HEK293 (cell line): ENCODE results near the gene ROR2.
A peak's percentile ranks its signal among the peaks of the same experiment; 100 is the strongest.
"Not testable (repeated sequence)": the region's sequence is repeated elsewhere in the genome, so short reads cannot be mapped to it uniquely, and the experiment has no call there.

Experiments used
- CTCF ChIA-PET: fragments of 350-600 bp; formaldehyde crosslinking; extraction: SDS; loops from one replicate; lab custom pipeline; 2021; ENCODE audit warnings: antibody characterized with exemption; lab: Yijun Ruan, JAX
- POLR2A ChIA-PET: fragments of 300-600 bp; formaldehyde crosslinking; extraction: SDS; loops from one replicate; lab custom pipeline; 2020; ENCODE audit warnings: antibody characterized with exemption, inconsistent platforms; lab: Yijun Ruan, JAX
- H3K27ac ChIP-seq: fragments of 200-500 bp; sonication (Bioruptor generic); 2 replicates; pipeline ENCODE4 v1.5.1; 2014; ENCODE audit warnings: low read depth, low read length, control low read depth, inconsistent platforms; ENCODE audit errors: extremely low read depth
- H3K36me3 ChIP-seq, 2 experiments: fragments of 200-500 bp in 1 of 2; sonication (Bioruptor generic) in 1 of 2; 1 replicate in 1 of 2; 2 replicates in 1 of 2; pipeline ENCODE4 v1.5.1; 2014 to 2017; ENCODE audit warnings: inconsistent platforms in 2 of 2, low read length in 2 of 2; ENCODE audit not compliant: control insufficient read depth in 2 of 2, insufficient read depth in 1 of 2
- H3K4me1 ChIP-seq: fragments of 200-500 bp; sonication (Bioruptor generic); 2 replicates; pipeline ENCODE4 v1.5.1; 2014; ENCODE audit warnings: mild to moderate bottlenecking, low read length, inconsistent platforms; ENCODE audit not compliant: control insufficient read depth, insufficient read depth
- H3K4me3 ChIP-seq: 2 replicates; pipeline ENCODE4 v1.5.1; 2011; ENCODE audit warnings: low read depth, mild to moderate bottlenecking, control low read depth, low read length, moderate library complexity
- H3K9me3 ChIP-seq: fragments of 200-500 bp; sonication (Bioruptor generic); 2 replicates; pipeline ENCODE4 v1.5.1; 2014; ENCODE audit warnings: low read depth, low read length, inconsistent platforms; ENCODE audit not compliant: control insufficient read depth, insufficient read depth
- ATF2 ChIP-seq: fragments of 450-650 bp; formaldehyde crosslinking; IDR thresholded peaks from 2 replicates; pipeline ENCODE4 v1.5.1; 2016; ENCODE audit warnings: missing biosample characterization, missing genetic modification characterization, low read depth
- EGR2 ChIP-seq: fragments of 450-650 bp; formaldehyde crosslinking; IDR thresholded peaks from 2 replicates; pipeline ENCODE4 v1.5.1; 2016; ENCODE audit warnings: low read depth, missing biosample characterization, missing genetic modification characterization
- OSR2 ChIP-seq: fragments of 450-650 bp; formaldehyde crosslinking; IDR thresholded peaks from 2 replicates; pipeline ENCODE4 v1.5.1; 2016; ENCODE audit warnings: missing biosample characterization, missing genetic modification characterization
- PRDM10 ChIP-seq: fragments of 450-650 bp; formaldehyde crosslinking; IDR thresholded peaks from 2 replicates; pipeline ENCODE4 v1.5.1; 2016; ENCODE audit warnings: missing biosample characterization, missing genetic modification characterization
- PRDM6 ChIP-seq: fragments of 450-650 bp; formaldehyde crosslinking; IDR thresholded peaks from 2 replicates; pipeline ENCODE4 v1.5.1; 2017; ENCODE audit warnings: missing biosample characterization, missing genetic modification characterization
- SP7 ChIP-seq: fragments of 450-650 bp; formaldehyde crosslinking; IDR thresholded peaks from 2 replicates; pipeline ENCODE4 v1.5.1; 2016; ENCODE audit warnings: missing biosample characterization, missing genetic modification characterization
- TSHZ1 ChIP-seq: fragments of 450-650 bp; formaldehyde crosslinking; IDR thresholded peaks from 2 replicates; pipeline ENCODE4 v1.5.1; 2016; ENCODE audit warnings: missing biosample characterization, missing genetic modification characterization, borderline replicate concordance
- WT1 ChIP-seq: fragments of 450-650 bp; formaldehyde crosslinking; IDR thresholded peaks from 2 replicates; pipeline ENCODE4 v1.5.1; 2016; ENCODE audit warnings: missing biosample characterization, missing genetic modification characterization
- ZBTB44 ChIP-seq: fragments of 450-650 bp; IDR thresholded peaks from 2 replicates; pipeline ENCODE4 v1.5.1; 2018; ENCODE audit warnings: missing biosample characterization, mild to moderate bottlenecking, missing genetic modification characterization
- ZIC2 ChIP-seq: fragments of 450-650 bp; formaldehyde crosslinking; IDR thresholded peaks from 2 replicates; pipeline ENCODE4 v1.5.1; 2016; ENCODE audit warnings: missing biosample characterization, missing genetic modification characterization
- ZNF121 ChIP-seq: fragments of 450-650 bp; formaldehyde crosslinking; IDR thresholded peaks from 2 replicates; pipeline ENCODE4 v1.5.1; 2016; ENCODE audit warnings: missing biosample characterization, missing genetic modification characterization
- ZNF138 ChIP-seq: fragments of 450-650 bp; formaldehyde crosslinking; IDR thresholded peaks from 2 replicates; pipeline ENCODE4 v1.5.1; 2016; ENCODE audit warnings: missing biosample characterization, missing genetic modification characterization, borderline replicate concordance
- ZNF350 ChIP-seq: fragments of 450-650 bp; formaldehyde crosslinking; IDR thresholded peaks from 2 replicates; pipeline ENCODE4 v1.5.0; 2017; ENCODE audit warnings: missing biosample characterization, mild to moderate bottlenecking, missing genetic modification characterization
- ZNF404 ChIP-seq: fragments of 450-650 bp; formaldehyde crosslinking; IDR thresholded peaks from 2 replicates; pipeline ENCODE4 v1.5.1; 2017; ENCODE audit warnings: missing biosample characterization, missing genetic modification characterization
- ZNF488 ChIP-seq: fragments of 450-650 bp; formaldehyde crosslinking; IDR thresholded peaks from 2 replicates; pipeline ENCODE4 v1.5.1; 2016; ENCODE audit warnings: missing biosample characterization, missing genetic modification characterization
- ZNF548 ChIP-seq: fragments of 450-650 bp; formaldehyde crosslinking; IDR thresholded peaks from 2 replicates; pipeline ENCODE4 v1.5.1; 2016; ENCODE audit warnings: missing biosample characterization, missing genetic modification characterization
- ZNF629 ChIP-seq: fragments of 450-650 bp; formaldehyde crosslinking; IDR thresholded peaks from 2 replicates; pipeline ENCODE4 v1.5.1; 2017; ENCODE audit warnings: missing biosample characterization, missing genetic modification characterization
- ZNF776 ChIP-seq: fragments of 450-650 bp; formaldehyde crosslinking; IDR thresholded peaks from 2 replicates; pipeline ENCODE4 v1.5.0; 2017; ENCODE audit warnings: missing biosample characterization, missing genetic modification characterization, borderline replicate concordance

The ROR2 gene

GRCh38 chr9:91911657-91912056 lies 38.4 kb downstream of the ROR2 start (continued):
- TF ChIP-seq ZNF488 (no peak), ZNF548 (tag by site-specific recombination) (no peak), ZNF350 (tag by site-specific recombination) (no peak), ZNF629 (tag by site-specific recombination) (no peak), ZNF404 (no peak)

- H3K27ac ChIP-seq, POLR2A ChIA-PET, H3K36me3 ChIP-seq, H3K9me3 ChIP-seq, H3K4me3 ChIP-seq: not testable (repeated sequence)
- CTCF ChIA-PET: interaction anchor here (2.5 kb wide), 1 partner anchor 41 kb away, joined by 15 read pairs; the partner anchor contains the start of gene ROR2
- peaks cover 10% of the 10 kb centered on the region for H3K4me1 ChIP-seq
- TF ChIP-seq ZNF121 (0 out of 2 replicates have a peak, but pooled peaks have one; percentile 16), ZIC2 (tag by site-specific recombination) (peak; percentile 23; the same call in 1 of the 2 replicates)
These were observed 40.8 kb downstream of the ROR2 start for GRCh38 chr9:91909256-91909655.

- H3K4me3 ChIP-seq: no peak overlapping the region
- TF ChIP-seq OSR2 (0 out of 2 replicates have a peak, but pooled peaks have one; percentile 6), PRDM6 (tag by site-specific recombination) (peak; percentile 63), SP7 (peak; percentile 74), ZBTB44 (tag by site-specific recombination) (peak; percentile 46; the same call in 1 of the 2 replicates), TSHZ1 (tag by site-specific recombination) (peak; percentile 53; the same call in 1 of the 2 replicates), ZNF121 (no peak), ZNF404 (no peak), EGR2 (no peak), ZNF776 (tag by site-specific recombination) (no peak), WT1 (peak; percentile 93), ATF2 (tag by site-specific recombination) (no peak), ZNF138 (no peak), PRDM10 (tag by site-specific recombination) (peak; percentile 36; the same call in 1 of the 2 replicates)
- POLR2A ChIA-PET: no interaction called here
- no peak overlapping the region for H3K27ac ChIP-seq
- H3K36me3 ChIP-seq: no peaks in the 10 kb centered on the region; a peak in 1 of 3 replicates
- CTCF ChIA-PET: interaction anchor here (2.5 kb wide), 1 partner anchor 42 kb away, joined by 15 read pairs; the partner anchor contains the start of gene ROR2
- no peaks in the 10 kb centered on the region for H3K9me3 ChIP-seq
- peaks cover 10% of the 10 kb centered on the region for H3K4me1 ChIP-seq
These were observed 41.3 kb downstream of the ROR2 start for GRCh38 chr9:91908746-91909145.
